GM12864 (cell line): ENCODE measurements around the gene MCRIP1.
A peak's percentile ranks its signal among the peaks of the same experiment; 100 is the strongest.

Source experiments
- DNase-seq: peaks from one replicate; pipeline ENCODE4 v3.0.0-alpha.2; 2011; ENCODE audit warnings: low read depth
- H3K4me3 ChIP-seq: 2 replicates; pipeline ENCODE4 v1.5.1; 2011; ENCODE audit warnings: mild to moderate bottlenecking, low read depth, low read length, control low read depth
- CTCF ChIP-seq: IDR thresholded peaks from 2 replicates; pipeline ENCODE4 v1.5.1; 2011; ENCODE audit warnings: low read depth, mild to moderate bottlenecking, moderate library complexity, low read length, control low read depth, inconsistent platforms; ENCODE audit errors: missing control alignments

Gene MCRIP1

GRCh38 chr17:81810892-81811704 is 22.0 kb downstream of the MCRIP1 start:
- DNase-seq: no peak

GRCh38 chr17:81810476-81810875 is 22.6 kb downstream of the MCRIP1 start:
- TF ChIP-seq CTCF: no peak
- no peak for DNase-seq
- H3K4me3 ChIP-seq: no peak overlapping the region

More at GRCh38 chr17:81810892-81811704, 22.0 kb downstream of the MCRIP1 start:
- TF ChIP-seq CTCF: no peak
- H3K4me3 ChIP-seq: no peak overlapping the region

GRCh38 chr17:81809556-81809998 is 23.5 kb downstream of the MCRIP1 start:
- no peak for DNase-seq
- H3K4me3 ChIP-seq: no peak overlapping the region
- TF ChIP-seq CTCF: no peak

GRCh38 chr17:81808778-81809555 is 24.1 kb downstream of the MCRIP1 start:
- no peak for DNase-seq
- H3K4me3 ChIP-seq: no peak overlapping the region
- TF ChIP-seq CTCF: peak; percentile 30

GRCh38 chr17:81807839-81808238 is 25.3 kb downstream of the MCRIP1 start:
- DNase-seq: no peak
- no peak overlapping the region for H3K4me3 ChIP-seq
- no peak for TF ChIP-seq CTCF

GRCh38 chr17:81807210-81807719 is 25.8 kb downstream of the MCRIP1 start:
- DNase-seq: no peak
- no peak overlapping the region for H3K4me3 ChIP-seq
- no peak for TF ChIP-seq CTCF
